GM12878 (cell line): Measurements from ENCODE around the gene MOXD1.

Source experiments
- CBX3 ChIP-seq: fragments of 200-600 bp; sonication (generic); IDR thresholded peaks from 2 replicates; pipeline ENCODE4 v1.6.1; 2016; ENCODE audit warnings: low read depth, borderline replicate concordance
- POLR2A ChIP-seq: IDR thresholded peaks from 2 replicates; pipeline ENCODE4 v1.6.1; 2011; ENCODE audit warnings: low read depth, mild to moderate bottlenecking, low read length
- SMC3 ChIP-seq: IDR thresholded peaks from 2 replicates; pipeline ENCODE4 v1.6.1; 2011; ENCODE audit warnings: low read length, improper control_type of control experiment, borderline replicate concordance
- SUZ12 ChIP-seq: fragments of 200-600 bp; sonication (generic); IDR thresholded peaks from one replicate; pipeline ENCODE4 v1.6.1; 2018; ENCODE audit warnings: antibody characterized with exemption, mild to moderate bottlenecking; ENCODE audit not compliant: unreplicated experiment
- TF ChIP-seq, protein P1 (sequence below), 3 experiments: IDR thresholded peaks in 2 of 3; conservative IDR thresholded peaks in 1 of 3; 2 replicates each; pipeline ENCODE4 v1.5.1; 2011; ENCODE audit warnings: low read depth in 3 of 3, low read length in 3 of 3, mild to moderate bottlenecking in 3 of 3, control low read depth in 2 of 3, moderate library complexity in 2 of 3, inconsistent platforms in 1 of 3, mixed read lengths in 1 of 3; ENCODE audit not compliant: control insufficient read depth in 2 of 3, insufficient read depth in 1 of 3; ENCODE audit errors: extremely low read depth in 1 of 3

DNA sequence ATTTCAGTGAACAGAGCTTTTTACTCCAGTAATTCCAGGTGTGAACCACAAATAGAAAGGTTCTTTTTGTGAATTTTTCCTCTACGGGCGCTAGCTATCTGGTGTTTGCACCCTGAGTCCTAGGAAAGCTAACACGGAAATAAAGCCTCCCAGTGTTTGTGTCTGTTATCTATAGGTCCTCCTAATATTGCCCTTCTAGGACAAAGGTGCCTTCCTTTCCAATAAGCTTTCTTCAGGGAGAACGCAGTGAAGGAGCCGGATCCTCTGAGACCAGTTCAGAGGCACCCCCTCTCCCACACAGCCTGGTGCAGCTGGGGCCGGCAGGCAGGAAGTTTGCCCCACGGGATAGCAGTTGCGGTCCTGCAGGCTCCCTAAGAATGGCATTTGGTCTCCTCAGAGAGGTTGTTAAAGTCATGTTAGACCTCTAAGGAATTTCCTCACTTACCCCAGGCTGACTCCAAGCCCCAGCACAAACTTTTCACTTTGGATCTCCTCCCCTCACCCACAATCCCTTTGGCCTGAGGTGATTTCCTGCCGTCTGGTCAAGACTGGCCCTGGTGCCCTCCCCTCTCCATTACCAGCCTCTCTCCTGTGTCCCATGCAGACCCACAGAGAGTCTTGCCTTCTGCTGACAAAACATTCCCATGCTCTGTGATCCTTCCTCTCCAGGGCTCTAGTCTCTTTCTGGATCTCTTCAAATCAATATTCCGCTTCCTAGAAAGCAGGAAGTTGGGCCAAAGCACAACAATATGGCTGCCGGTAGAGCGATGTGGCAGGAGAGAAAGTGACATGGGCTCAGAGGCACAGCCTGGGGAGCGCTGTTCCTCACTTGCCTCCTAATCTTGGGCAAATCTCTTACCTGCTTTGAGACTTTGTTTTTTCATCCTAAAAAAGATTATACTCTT lies 126.0 kb downstream of the MOXD1 start:
- no peak for TF ChIP-seq POLR2A
- TF ChIP-seq, protein P1, sequence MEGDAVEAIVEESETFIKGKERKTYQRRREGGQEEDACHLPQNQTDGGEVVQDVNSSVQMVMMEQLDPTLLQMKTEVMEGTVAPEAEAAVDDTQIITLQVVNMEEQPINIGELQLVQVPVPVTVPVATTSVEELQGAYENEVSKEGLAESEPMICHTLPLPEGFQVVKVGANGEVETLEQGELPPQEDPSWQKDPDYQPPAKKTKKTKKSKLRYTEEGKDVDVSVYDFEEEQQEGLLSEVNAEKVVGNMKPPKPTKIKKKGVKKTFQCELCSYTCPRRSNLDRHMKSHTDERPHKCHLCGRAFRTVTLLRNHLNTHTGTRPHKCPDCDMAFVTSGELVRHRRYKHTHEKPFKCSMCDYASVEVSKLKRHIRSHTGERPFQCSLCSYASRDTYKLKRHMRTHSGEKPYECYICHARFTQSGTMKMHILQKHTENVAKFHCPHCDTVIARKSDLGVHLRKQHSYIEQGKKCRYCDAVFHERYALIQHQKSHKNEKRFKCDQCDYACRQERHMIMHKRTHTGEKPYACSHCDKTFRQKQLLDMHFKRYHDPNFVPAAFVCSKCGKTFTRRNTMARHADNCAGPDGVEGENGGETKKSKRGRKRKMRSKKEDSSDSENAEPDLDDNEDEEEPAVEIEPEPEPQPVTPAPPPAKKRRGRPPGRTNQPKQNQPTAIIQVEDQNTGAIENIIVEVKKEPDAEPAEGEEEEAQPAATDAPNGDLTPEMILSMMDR (IDR thresholded peaks at IDR 0.05 in 2 of 3, conservative IDR thresholded peaks at IDR 0.05 in 1 of 3; ENCODE audit: control insufficient read depth in 2 of 3, extremely low read depth in 1 of 3, insufficient read depth in 1 of 3, low read depth in 3 of 3, low read length in 3 of 3): no peak
- TF ChIP-seq CBX3: no peak
- TF ChIP-seq SUZ12: no peak
- TF ChIP-seq SMC3: no peak
